ENCODE results near the gene EPO. TPM values are rescaled to one million over a fixed set of nuclear protein-coding genes. Genes with fewer than 3 reads are reported as not detected.

Gene EPO
- total and polyA plus RNA-seq, 4 donors: 0.10 TPM; not detected in 3

DNA sequence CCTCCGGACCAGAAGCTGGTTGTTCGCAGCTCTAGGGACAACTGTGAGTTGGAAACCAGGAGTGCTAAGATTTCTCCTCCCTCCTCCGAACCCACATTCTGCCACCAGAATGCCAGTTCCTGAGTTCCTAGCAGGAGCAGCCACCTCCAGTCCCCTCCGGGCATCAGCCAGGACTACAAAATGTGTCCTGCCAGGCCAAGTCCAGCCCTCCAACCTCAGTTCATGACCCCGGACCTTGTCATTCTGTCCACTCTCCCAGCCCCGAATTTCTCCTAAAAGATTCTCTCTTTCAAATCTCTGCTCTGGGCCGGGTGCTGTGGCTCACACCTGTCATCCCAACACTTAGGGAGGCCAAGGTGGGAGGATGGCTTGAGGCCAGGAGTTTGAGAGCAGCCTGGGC is 15.5 kb downstream of the EPO start:
- WGBS, 2 donors: 92% methylated on average over 7 of the region's 7 CpGs; no CpG with 5 or more reads in 1 of the 2 donors
- H3K27ac ChIP-seq (ENCODE audit: low read depth in 1 of 2, low read length in 1 of 2): no peak overlapping the region
- H3K4me1 ChIP-seq (ENCODE audit: control insufficient read depth in 5 of 5, insufficient read depth in 5 of 5, low read length in 5 of 5): no peaks in the 10 kb centered on the region
- ATAC-seq (ENCODE audit: insufficient read depth, low FRiP score) (no peak), DNase-seq (no peak)
- no peak overlapping the region for H3K9ac ChIP-seq (ENCODE audit: insufficient read depth in 1 of 2, low read length in 2 of 2)
- H3K36me3 ChIP-seq (ENCODE audit: control insufficient read depth in 4 of 4, insufficient read depth in 4 of 4, low read length in 4 of 4): no peaks in the 10 kb centered on the region
- no peaks in the 10 kb centered on the region for H3K27me3 ChIP-seq (ENCODE audit: control insufficient read depth in 3 of 3, insufficient read depth in 3 of 3, low read length in 2 of 3)
- H3K9me3 ChIP-seq (ENCODE audit: control insufficient read depth in 4 of 4, insufficient read depth in 3 of 4, low read length in 3 of 4): no peaks in the 10 kb centered on the region
- TF ChIP-seq, protein P1, sequence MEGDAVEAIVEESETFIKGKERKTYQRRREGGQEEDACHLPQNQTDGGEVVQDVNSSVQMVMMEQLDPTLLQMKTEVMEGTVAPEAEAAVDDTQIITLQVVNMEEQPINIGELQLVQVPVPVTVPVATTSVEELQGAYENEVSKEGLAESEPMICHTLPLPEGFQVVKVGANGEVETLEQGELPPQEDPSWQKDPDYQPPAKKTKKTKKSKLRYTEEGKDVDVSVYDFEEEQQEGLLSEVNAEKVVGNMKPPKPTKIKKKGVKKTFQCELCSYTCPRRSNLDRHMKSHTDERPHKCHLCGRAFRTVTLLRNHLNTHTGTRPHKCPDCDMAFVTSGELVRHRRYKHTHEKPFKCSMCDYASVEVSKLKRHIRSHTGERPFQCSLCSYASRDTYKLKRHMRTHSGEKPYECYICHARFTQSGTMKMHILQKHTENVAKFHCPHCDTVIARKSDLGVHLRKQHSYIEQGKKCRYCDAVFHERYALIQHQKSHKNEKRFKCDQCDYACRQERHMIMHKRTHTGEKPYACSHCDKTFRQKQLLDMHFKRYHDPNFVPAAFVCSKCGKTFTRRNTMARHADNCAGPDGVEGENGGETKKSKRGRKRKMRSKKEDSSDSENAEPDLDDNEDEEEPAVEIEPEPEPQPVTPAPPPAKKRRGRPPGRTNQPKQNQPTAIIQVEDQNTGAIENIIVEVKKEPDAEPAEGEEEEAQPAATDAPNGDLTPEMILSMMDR (IDR thresholded peaks at IDR 0.05; ENCODE audit: control extremely low read depth, extremely low read depth): no peak
- H3K4me3 ChIP-seq: no peak overlapping the region

DNA sequence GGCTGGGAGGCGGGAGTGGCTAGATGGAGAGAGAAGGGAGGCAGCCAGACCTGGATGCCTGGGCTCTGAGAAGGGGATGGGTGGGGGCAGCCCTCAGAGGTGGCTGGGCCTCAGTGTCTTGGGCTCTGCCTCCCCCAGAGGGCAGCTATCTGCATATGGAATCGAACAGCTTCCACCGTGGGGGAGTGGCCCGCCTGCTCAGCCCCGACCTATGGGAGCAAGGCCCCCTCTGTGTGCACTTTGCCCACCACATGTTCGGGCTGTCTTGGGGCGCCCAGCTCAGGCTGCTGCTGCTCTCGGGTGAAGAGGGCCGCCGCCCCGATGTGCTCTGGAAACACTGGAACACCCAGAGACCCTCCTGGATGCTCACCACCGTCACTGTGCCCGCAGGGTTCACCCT is 16.4 kb downstream of the EPO start:
- TF ChIP-seq, protein P1 (IDR thresholded peaks at IDR 0.05; ENCODE audit: control extremely low read depth, extremely low read depth): no peak
- Histone ChIP-seq H3K27me3 (ENCODE audit: control insufficient read depth in 3 of 3, insufficient read depth in 3 of 3, low read length in 2 of 3) (no peaks in the 10 kb centered on the region), H3K9me3 (ENCODE audit: control insufficient read depth in 4 of 4, insufficient read depth in 3 of 4, low read length in 3 of 4) (no peaks in the 10 kb centered on the region), H3K4me1 (ENCODE audit: control insufficient read depth in 5 of 5, insufficient read depth in 5 of 5, low read length in 5 of 5) (no peaks in the 10 kb centered on the region), H3K4me3 (no peak overlapping the region), H3K36me3 (ENCODE audit: control insufficient read depth in 4 of 4, insufficient read depth in 4 of 4, low read length in 4 of 4) (no peaks in the 10 kb centered on the region), H3K9ac (ENCODE audit: insufficient read depth in 1 of 2, low read length in 2 of 2) (no peak overlapping the region), H3K27ac (ENCODE audit: low read depth in 1 of 2, low read length in 1 of 2) (no peak overlapping the region)
- WGBS, 2 donors: 90% methylated on average over 10 of the region's 13 CpGs; no CpG with 5 or more reads in 1 of the 2 donors
- DNase-seq (no peak), ATAC-seq (ENCODE audit: insufficient read depth, low FRiP score) (no peak)

DNA sequence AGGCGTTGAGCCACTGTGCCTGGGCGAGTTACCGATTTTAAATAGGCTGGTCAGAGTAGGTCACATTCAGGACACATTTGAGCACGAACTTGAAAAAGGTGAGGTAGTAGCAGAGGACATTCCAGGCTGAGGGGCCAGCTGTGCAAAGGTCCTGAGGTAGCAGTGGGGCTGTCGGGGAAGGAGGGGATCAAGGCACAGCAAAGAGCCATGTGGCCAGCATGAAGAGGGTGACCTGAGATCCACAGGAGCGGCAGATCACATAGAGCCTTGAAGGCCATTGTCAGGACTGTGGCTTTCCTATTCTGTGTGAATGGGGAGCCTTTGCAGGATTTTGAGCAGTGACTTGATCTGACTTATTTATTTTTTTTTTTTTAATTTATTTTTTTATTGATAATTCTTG is 19.7 kb downstream of the EPO start:
- WGBS, 2 donors: 93% methylated on average over 6 of the region's 6 CpGs; no CpG with 5 or more reads in 1 of the 2 donors
- Histone ChIP-seq H3K4me1 (ENCODE audit: control insufficient read depth in 5 of 5, insufficient read depth in 5 of 5, low read length in 5 of 5) (no peaks in the 10 kb centered on the region), H3K27ac (ENCODE audit: low read depth in 1 of 2, low read length in 1 of 2) (no peak overlapping the region), H3K9ac (ENCODE audit: insufficient read depth in 1 of 2, low read length in 2 of 2) (no peak overlapping the region), H3K27me3 (ENCODE audit: control insufficient read depth in 3 of 3, insufficient read depth in 3 of 3, low read length in 2 of 3) (no peaks in the 10 kb centered on the region), H3K9me3 (ENCODE audit: control insufficient read depth in 4 of 4, insufficient read depth in 3 of 4, low read length in 3 of 4) (no peaks in the 10 kb centered on the region), H3K36me3 (ENCODE audit: control insufficient read depth in 4 of 4, insufficient read depth in 4 of 4, low read length in 4 of 4) (no peaks in the 10 kb centered on the region), H3K4me3 (no peak overlapping the region)
- TF ChIP-seq, protein P1 (IDR thresholded peaks at IDR 0.05; ENCODE audit: control extremely low read depth, extremely low read depth): no peak
- DNase-seq: no peak
- no peak for ATAC-seq (ENCODE audit: insufficient read depth, low FRiP score)

DNA sequence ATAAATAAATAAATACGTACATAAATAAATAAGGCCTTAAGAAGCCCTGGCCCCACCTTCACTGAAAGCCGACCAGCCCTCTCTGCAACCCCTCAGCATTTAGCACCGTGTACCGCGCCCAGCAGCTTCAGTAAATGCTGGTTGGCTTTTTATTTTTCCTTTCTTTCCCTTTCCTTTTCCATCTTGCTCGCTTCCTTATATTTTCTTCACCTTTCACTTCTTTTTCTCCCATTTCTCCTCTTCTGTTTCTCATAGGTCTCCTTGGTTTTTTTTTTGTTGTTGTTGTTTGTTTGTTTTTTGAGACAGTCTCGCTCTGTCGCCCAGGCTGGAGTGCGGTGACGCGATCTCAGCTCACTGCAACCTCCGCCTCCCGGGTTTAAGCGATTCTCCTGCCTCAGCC is 24.3 kb downstream of the EPO start:
- no peak for ATAC-seq (ENCODE audit: insufficient read depth, low FRiP score)
- Histone ChIP-seq H3K27me3 (ENCODE audit: control insufficient read depth in 3 of 3, insufficient read depth in 3 of 3, low read length in 2 of 3) (peaks cover 0 to 2% (median 0%) of the 10 kb centered on the region in 3 donors), H3K4me3 (no peak overlapping the region), H3K27ac (ENCODE audit: low read depth in 1 of 2, low read length in 1 of 2) (no peak overlapping the region), H3K9me3 (ENCODE audit: control insufficient read depth in 4 of 4, insufficient read depth in 3 of 4, low read length in 3 of 4) (peaks cover 0 to 2% (median 0%) of the 10 kb centered on the region in 4 donors), H3K36me3 (ENCODE audit: control insufficient read depth in 4 of 4, insufficient read depth in 4 of 4, low read length in 4 of 4) (no peaks in the 10 kb centered on the region), H3K4me1 (ENCODE audit: control insufficient read depth in 5 of 5, insufficient read depth in 5 of 5, low read length in 5 of 5) (no peaks in the 10 kb centered on the region), H3K9ac (ENCODE audit: insufficient read depth in 1 of 2, low read length in 2 of 2) (no peak overlapping the region)
- 89 to 93% methylated on average over 12 to 14 of the region's 14 CpGs for WGBS, 2 donors
- DNase-seq: no peak
- TF ChIP-seq, protein P1 (IDR thresholded peaks at IDR 0.05; ENCODE audit: control extremely low read depth, extremely low read depth): no peak
